Measurements from ENCODE around the gene MRTFA. TPM values are rescaled to one million over a fixed set of nuclear protein-coding genes. Genes with fewer than 3 reads are reported as not detected.
"Not testable (repeated sequence)": the region's sequence is repeated elsewhere in the genome, so short reads cannot be mapped to it uniquely, and the experiment has no call there.

MRTFA gene
- total RNA-seq, 2 experiments from 2014 or later: 47.7 to 66.9 TPM

GRCh38 chr22:40627612-40628011 is 8.9 kb downstream of the MRTFA start:
- TF ChIP-seq CTCF (conservative IDR thresholded peaks at IDR 0.05; ENCODE audit: low read length) (no peak), EZH2phosphoT487 (IDR thresholded peaks at IDR 0.05; ENCODE audit: borderline replicate concordance, low read depth, low read length) (no peak)
- no peak for DNase-seq (ENCODE audit: low spot score)
- Histone ChIP-seq H3K4me1 (ENCODE audit: insufficient read depth, low read length, poor library complexity, severe bottlenecking) (peaks cover 4% of the 10 kb centered on the region), H3K9me3 (ENCODE audit: low read length) (no peaks in the 10 kb centered on the region), H3K27ac (ENCODE audit: low read depth, low read length, poor library complexity, severe bottlenecking) (no peak overlapping the region), H3K4me2 (ENCODE audit: low read length) (no peak overlapping the region), H3K79me2 (ENCODE audit: insufficient read depth, low read depth, low read length) (peaks cover 85% of the 10 kb centered on the region), H2AFZ (ENCODE audit: low read length) (no peak overlapping the region), H3K36me3 (ENCODE audit: insufficient read depth, low read length) (no peaks in the 10 kb centered on the region), H3K9me2 (ENCODE audit: insufficient read depth, low read length) (no peaks in the 10 kb centered on the region), H3K4me3 (ENCODE audit: low read depth, low read length, poor library complexity, severe bottlenecking) (no peak overlapping the region), H4K20me1 (ENCODE audit: insufficient read depth, low read length) (peaks cover 5% of the 10 kb centered on the region; the same call in 1 of the 2 replicates)
- intact Hi-C loops (cut with micrococcal nuclease; ENCODE audit: unreplicated experiment): no loop called here
- BruUV-seq (replicated peaks): no TSS peak
- ChIA-PET POLR2A (interaction anchor here (0.5 to 1.2 kb wide), 3 partner anchors 10 to 530 kb away, joined by 3 to 6 read pairs (median 5); no protein-coding TSS in a partner anchor), CTCF (ENCODE audit: unreplicated experiment) (no interaction called here)

- H3K9me3 ChIP-seq (ENCODE audit: low read length): no peaks in the 10 kb centered on the region
- H3K27ac ChIP-seq (ENCODE audit: low read depth, low read length, poor library complexity, severe bottlenecking): no peak overlapping the region
- no peak for DNase-seq (ENCODE audit: low spot score)
- ChIA-PET POLR2A (interaction anchor here (0.5 kb wide), 1 partner anchor 18 kb away, joined by 5 read pairs; no protein-coding TSS in a partner anchor), CTCF (ENCODE audit: unreplicated experiment) (no interaction called here)
- peaks cover 2% of the 10 kb centered on the region for H3K4me1 ChIP-seq (ENCODE audit: insufficient read depth, low read length, poor library complexity, severe bottlenecking)
- H3K4me2 ChIP-seq (ENCODE audit: low read length): no peak overlapping the region
- BruUV-seq (replicated peaks): no TSS peak
- H3K9me2 ChIP-seq (ENCODE audit: insufficient read depth, low read length): no peaks in the 10 kb centered on the region
- H4K20me1 ChIP-seq (ENCODE audit: insufficient read depth, low read length): peaks cover 5% of the 10 kb centered on the region; the same call in 1 of the 2 replicates
- TF ChIP-seq CTCF (conservative IDR thresholded peaks at IDR 0.05; ENCODE audit: low read length) (no peak), EZH2phosphoT487 (IDR thresholded peaks at IDR 0.05; ENCODE audit: borderline replicate concordance, low read depth, low read length) (no peak)
- no peak overlapping the region for H3K4me3 ChIP-seq (ENCODE audit: low read depth, low read length, poor library complexity, severe bottlenecking)
- peaks cover 82% of the 10 kb centered on the region for H3K79me2 ChIP-seq (ENCODE audit: insufficient read depth, low read depth, low read length)
- H2AFZ ChIP-seq (ENCODE audit: low read length): no peak overlapping the region
- intact Hi-C loops (cut with micrococcal nuclease; ENCODE audit: unreplicated experiment): no loop called here
- H3K36me3 ChIP-seq (ENCODE audit: insufficient read depth, low read length): no peaks in the 10 kb centered on the region
Measured at GRCh38 chr22:40626851-40627250, 9.7 kb downstream of the MRTFA start.

- H3K9me3 ChIP-seq (ENCODE audit: low read length); CTCF ChIA-PET (ENCODE audit: unreplicated experiment); H3K4me3 ChIP-seq (ENCODE audit: low read depth, low read length, poor library complexity, severe bottlenecking); DNase-seq (ENCODE audit: low spot score); H2AFZ ChIP-seq (ENCODE audit: low read length); H4K20me1 ChIP-seq (ENCODE audit: insufficient read depth, low read length); H3K4me1 ChIP-seq (ENCODE audit: insufficient read depth, low read length, poor library complexity, severe bottlenecking); H3K36me3 ChIP-seq (ENCODE audit: insufficient read depth, low read length); H3K27ac ChIP-seq (ENCODE audit: low read depth, low read length, poor library complexity, severe bottlenecking); intact Hi-C loops (cut with micrococcal nuclease; ENCODE audit: unreplicated experiment); H3K9me2 ChIP-seq (ENCODE audit: insufficient read depth, low read length); BruUV-seq (replicated peaks); H3K4me2 ChIP-seq (ENCODE audit: low read length): not testable (repeated sequence)
- POLR2A ChIA-PET: interaction anchor here (0.6 to 1.1 kb wide), 2 partner anchors 35 to 94 kb away, joined by 3 read pairs; no protein-coding TSS in a partner anchor
- peaks cover 81% of the 10 kb centered on the region for H3K79me2 ChIP-seq (ENCODE audit: insufficient read depth, low read depth, low read length)
Measured at GRCh38 chr22:40625794-40626193, 10.7 kb downstream of the MRTFA start.

- H4K20me1 ChIP-seq (ENCODE audit: insufficient read depth, low read length); DNase-seq (ENCODE audit: low spot score); intact Hi-C loops (cut with micrococcal nuclease; ENCODE audit: unreplicated experiment); H3K27ac ChIP-seq (ENCODE audit: low read depth, low read length, poor library complexity, severe bottlenecking); H3K9me2 ChIP-seq (ENCODE audit: insufficient read depth, low read length); H3K9me3 ChIP-seq (ENCODE audit: low read length); BruUV-seq (replicated peaks); H3K4me1 ChIP-seq (ENCODE audit: insufficient read depth, low read length, poor library complexity, severe bottlenecking); CTCF ChIA-PET (ENCODE audit: unreplicated experiment); H3K4me3 ChIP-seq (ENCODE audit: low read depth, low read length, poor library complexity, severe bottlenecking); H3K4me2 ChIP-seq (ENCODE audit: low read length); H3K36me3 ChIP-seq (ENCODE audit: insufficient read depth, low read length); H2AFZ ChIP-seq (ENCODE audit: low read length): not testable (repeated sequence)
- peaks cover 76% of the 10 kb centered on the region for H3K79me2 ChIP-seq (ENCODE audit: insufficient read depth, low read depth, low read length)
- POLR2A ChIA-PET: interaction anchor here (0.6 to 1.1 kb wide), 2 partner anchors 34 to 93 kb away, joined by 3 read pairs; no protein-coding TSS in a partner anchor
Measured at GRCh38 chr22:40625281-40625680, 11.2 kb downstream of the MRTFA start.
